Nephron progenitor cell (in vitro differentiated cells): ENCODE measurements around the gene NFATC1.

ENCODE experiments used
- DNase-seq: peaks from one replicate; pipeline ENCODE4 v3.0.0; 2021
- H3K27ac Mint-ChIP-seq: 2 replicates; pipeline ENCODE4 v1.8.0; 2021; ENCODE audit warnings: mild to moderate bottlenecking, moderate library complexity, mixed read lengths
- H3K27me3 Mint-ChIP-seq: 2 replicates; pipeline ENCODE4 v1.8.0; 2021; ENCODE audit warnings: mild to moderate bottlenecking, low read depth, mixed read lengths; ENCODE audit not compliant: poor library complexity
- H3K36me3 Mint-ChIP-seq: 2 replicates; pipeline ENCODE4 v1.8.0; 2021; ENCODE audit warnings: low read depth, mixed read lengths
- H3K4me1 Mint-ChIP-seq: 2 replicates; pipeline ENCODE4 v1.8.0; 2021; ENCODE audit warnings: mixed read lengths
- H3K4me3 Mint-ChIP-seq: 2 replicates; pipeline ENCODE4 v1.8.0; 2021; ENCODE audit warnings: mild to moderate bottlenecking, moderate library complexity, mixed read lengths
- H3K9me3 Mint-ChIP-seq: 2 replicates; pipeline ENCODE4 v1.8.0; 2021; ENCODE audit warnings: mild to moderate bottlenecking, moderate library complexity, mixed read lengths
- CTCF ChIP-seq: fragments of 200-600 bp; sonication (generic); IDR thresholded peaks from 2 replicates; pipeline ENCODE4 v1.5.0; 2021; ENCODE audit warnings: antibody characterized with exemption

The NFATC1 gene

GRCh38 chr18:79400091-79400590, 4.4 kb downstream of the NFATC1 start:
- Mint-ChIP-seq H3K4me3 (no peak overlapping the region), H3K27me3 (peaks cover 46% of the 10 kb centered on the region), H3K36me3 (no peaks in the 10 kb centered on the region), H3K9me3 (no peaks in the 10 kb centered on the region), H3K4me1 (peaks cover 46% of the 10 kb centered on the region), H3K27ac (no peak overlapping the region)
- no peak for TF ChIP-seq CTCF
- DNase-seq: peak; percentile 56

- H3K27me3 Mint-ChIP-seq: peaks cover 43% of the 10 kb centered on the region
- peak overlapping the region; percentile 80 for H3K4me3 Mint-ChIP-seq
- H3K4me1 Mint-ChIP-seq: peaks cover 51% of the 10 kb centered on the region
- H3K27ac Mint-ChIP-seq: no peak overlapping the region
- no peak for TF ChIP-seq CTCF
- peak; percentile 39 for DNase-seq
- H3K36me3 Mint-ChIP-seq: no peaks in the 10 kb centered on the region
- H3K9me3 Mint-ChIP-seq: no peaks in the 10 kb centered on the region
Measured at GRCh38 chr18:79400591-79401381, 5.1 kb downstream of the NFATC1 start.

GRCh38 chr18:79401494-79402208, 5.9 kb downstream of the NFATC1 start:
- Mint-ChIP-seq H3K9me3 (no peaks in the 10 kb centered on the region), H3K36me3 (peaks cover 7% of the 10 kb centered on the region), H3K4me3 (peak overlapping the region; percentile 80), H3K4me1 (peaks cover 59% of the 10 kb centered on the region), H3K27ac (no peak overlapping the region), H3K27me3 (peaks cover 35% of the 10 kb centered on the region)
- DNase-seq: peak; percentile 9
- no peak for TF ChIP-seq CTCF

- H3K36me3 Mint-ChIP-seq: peaks cover 7% of the 10 kb centered on the region
- H3K27me3 Mint-ChIP-seq: peaks cover 29% of the 10 kb centered on the region
- TF ChIP-seq CTCF: no peak
- peak overlapping the region; percentile 32 for H3K27ac Mint-ChIP-seq
- peak overlapping the region; percentile 29 for H3K4me3 Mint-ChIP-seq
- no peaks in the 10 kb centered on the region for H3K9me3 Mint-ChIP-seq
- DNase-seq: no peak
- peaks cover 59% of the 10 kb centered on the region for H3K4me1 Mint-ChIP-seq
Measured at GRCh38 chr18:79402209-79402576, 6.5 kb downstream of the NFATC1 start.

- H3K27ac Mint-ChIP-seq: no peak overlapping the region
- no peak for TF ChIP-seq CTCF
- peaks cover 20% of the 10 kb centered on the region for H3K27me3 Mint-ChIP-seq
- H3K36me3 Mint-ChIP-seq: peaks cover 13% of the 10 kb centered on the region
- peaks cover 63% of the 10 kb centered on the region for H3K4me1 Mint-ChIP-seq
- peak; percentile 43 for DNase-seq
- H3K4me3 Mint-ChIP-seq: peak overlapping the region; percentile 29
- peaks cover 4% of the 10 kb centered on the region for H3K9me3 Mint-ChIP-seq
Measured at GRCh38 chr18:79402977-79403722, 7.4 kb downstream of the NFATC1 start.
